ENCODE data around the gene PRDM2.

GRCh38 chr1:13663969-13664368 lies 36.0 kb upstream of the PRDM2 start:
- TF ChIP-seq POLR2AphosphoS5 (IDR thresholded peaks at IDR 0.05; ENCODE audit: low read depth, low read length): no peak
- no peak for TF ChIP-seq CTCF (IDR thresholded peaks at IDR 0.05)
- no peak for TF ChIP-seq FOXM1 (IDR thresholded peaks at IDR 0.05; ENCODE audit: low read depth)
- TF ChIP-seq YY1 (IDR thresholded peaks at IDR 0.05; ENCODE audit: low read depth): no peak
- no peak for TF ChIP-seq JUND (IDR thresholded peaks at IDR 0.05)
- TF ChIP-seq RCOR1 (IDR thresholded peaks at IDR 0.05; ENCODE audit: low read length): no peak
- TF ChIP-seq MXI1 (IDR thresholded peaks at IDR 0.05; ENCODE audit: low read depth, low read length): no peak
- no peak for TF ChIP-seq REST (IDR thresholded peaks at IDR 0.05; ENCODE audit: low read depth, low read length)
- TF ChIP-seq MAX (IDR thresholded peaks at IDR 0.05; ENCODE audit: low read depth): no peak
- TF ChIP-seq PBX3 (IDR thresholded peaks at IDR 0.05): no peak
